Esophagus muscularis mucosa (tissue), 4 donors: Measurements from ENCODE around the gene HOXB8. TPM values are rescaled to one million over a fixed set of nuclear protein-coding genes. Genes with fewer than 3 reads are reported as not detected.

Source experiments
- DNase-seq: peaks from one replicate; pipeline ENCODE4 v3.0.0-alpha.2; 2017; ENCODE audit errors: extremely low spot score
- H3K27ac ChIP-seq, 4 donors: fragments of 200-600 bp; sonication (generic); replicated peaks in 1 of 4; 1 replicate in 3 of 4; 2 replicates in 1 of 4; pipeline ENCODE4 v1.5.1; 2016 to 2019; ENCODE audit warnings: mild to moderate bottlenecking in 1 of 4
- H3K27me3 ChIP-seq, 4 donors: fragments of 200-600 bp; sonication (generic); one replicate each; pipeline versions ENCODE4 v1.5.1 to v1.6.0; 2016 to 2019
- H3K36me3 ChIP-seq, 4 donors: fragments of 200-600 bp; sonication (generic); one replicate each; pipeline ENCODE4 v1.5.1; 2016 to 2019
- H3K4me1 ChIP-seq, 4 donors: fragments of 200-600 bp; sonication (generic); one replicate each; pipeline ENCODE4 v1.5.1; 2016 to 2019
- H3K4me3 ChIP-seq, 4 donors: fragments of 200-600 bp; sonication (generic); 1 replicate in 2 of 4; 2 replicates in 2 of 4; pipeline ENCODE4 v1.5.1; 2016 to 2019; ENCODE audit warnings: mild to moderate bottlenecking in 4 of 4, moderate library complexity in 1 of 4
- H3K9me3 ChIP-seq, 4 donors: fragments of 200-600 bp; sonication (generic); 1 replicate in 3 of 4; 2 replicates in 1 of 4; pipeline ENCODE4 v1.5.1; 2016 to 2019
- EP300 ChIP-seq: sonication (generic); formaldehyde crosslinking; IDR thresholded peaks from one replicate; pipeline ENCODE4 v1.6.1; 2017; ENCODE audit warnings: antibody characterized with exemption
- POLR2A ChIP-seq: fragments of 450-650 bp; IDR thresholded peaks from one replicate; pipeline ENCODE4 v1.6.1; 2017; ENCODE audit warnings: antibody characterized with exemption, moderate library complexity, mild to moderate bottlenecking, low read depth
- POLR2AphosphoS5 ChIP-seq, 2 donors: sonication (generic); formaldehyde crosslinking; IDR thresholded peaks; one replicate each; pipeline ENCODE4 v1.6.1; 2017; ENCODE audit warnings: antibody characterized with exemption in 2 of 2
- WGBS: methylation state at CpG from one replicate; pipeline ENCODE4 v1.1.5; 2018; 5-methylcytosine and 5-hydroxymethylcytosine counted together
- intact Hi-C: fragments of 100-400 bp; cut with DNase I; formaldehyde crosslinking; loops from one replicate; pipeline ENCODE4 v1.15.1; 2023
- total RNA-seq, 4 donors: library from RNA; depleted of rRNA; stranded (reverse); fragments of >200 nt; gene quantifications; one replicate each; pipeline versions ENCODE4 v1.1.0 to v1.2.1, GENCODE V29; 2016
- TF ChIP-seq, protein P1 (sequence below), 3 experiments: fragments of 200-600 bp in 2 of 3; fragments of 450-650 bp in 1 of 3; sonication (generic) in 2 of 3; IDR thresholded peaks; one replicate each; pipeline ENCODE4 v1.5.1; 2017 to 2019; ENCODE audit warnings: antibody characterized with exemption in 3 of 3, mild to moderate bottlenecking in 2 of 3, moderate library complexity in 1 of 3

Gene HOXB8
- total RNA-seq, 4 donors from 2014 or later, result not detected

DNA sequence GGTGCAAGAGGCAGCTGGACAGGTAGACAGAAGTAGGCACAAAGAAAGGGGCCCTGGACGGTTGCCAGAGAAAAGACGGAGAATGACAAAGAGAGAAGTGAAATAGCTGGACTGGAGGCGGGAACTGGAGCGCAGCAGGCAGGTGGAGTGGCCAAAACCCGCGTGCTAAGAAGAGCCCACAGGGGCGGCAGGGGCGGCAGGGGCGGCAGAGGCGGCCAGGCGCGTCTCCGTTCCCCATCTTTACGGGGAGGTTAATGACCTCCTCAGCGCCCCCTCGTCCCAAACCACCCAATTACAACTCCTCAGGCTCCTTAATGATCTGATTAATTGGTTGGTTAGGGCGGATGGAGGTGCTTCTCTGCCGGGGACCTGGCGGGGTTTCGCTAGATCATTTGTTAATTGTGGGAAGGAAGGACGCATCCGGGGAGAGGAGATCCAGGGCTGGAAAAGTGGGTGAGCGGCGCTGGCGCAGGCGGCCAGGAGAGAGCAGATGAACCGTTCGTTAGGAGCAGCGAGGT, 26.5 kb upstream of the HOXB8 start:
- no peaks in the 10 kb centered on the region for H3K9me3 ChIP-seq
- peaks cover 3 to 11% (median 8%) of the 10 kb centered on the region in 4 donors for H3K4me1 ChIP-seq
- 13% methylated on average over 29 of the region's 29 CpGs for WGBS
- no peak for DNase-seq
- intact Hi-C loops, result no loop called here
- no peak overlapping the region for H3K4me3 ChIP-seq
- peaks cover 4 to 100% (median 83%) of the 10 kb centered on the region in 4 donors for H3K27me3 ChIP-seq
- H3K27ac ChIP-seq, result no peak overlapping the region
- TF ChIP-seq POLR2AphosphoS5 (IDR thresholded peaks at IDR 0.05) (no peak), EP300 (no peak), POLR2A (no peak)
- TF ChIP-seq, protein P1, sequence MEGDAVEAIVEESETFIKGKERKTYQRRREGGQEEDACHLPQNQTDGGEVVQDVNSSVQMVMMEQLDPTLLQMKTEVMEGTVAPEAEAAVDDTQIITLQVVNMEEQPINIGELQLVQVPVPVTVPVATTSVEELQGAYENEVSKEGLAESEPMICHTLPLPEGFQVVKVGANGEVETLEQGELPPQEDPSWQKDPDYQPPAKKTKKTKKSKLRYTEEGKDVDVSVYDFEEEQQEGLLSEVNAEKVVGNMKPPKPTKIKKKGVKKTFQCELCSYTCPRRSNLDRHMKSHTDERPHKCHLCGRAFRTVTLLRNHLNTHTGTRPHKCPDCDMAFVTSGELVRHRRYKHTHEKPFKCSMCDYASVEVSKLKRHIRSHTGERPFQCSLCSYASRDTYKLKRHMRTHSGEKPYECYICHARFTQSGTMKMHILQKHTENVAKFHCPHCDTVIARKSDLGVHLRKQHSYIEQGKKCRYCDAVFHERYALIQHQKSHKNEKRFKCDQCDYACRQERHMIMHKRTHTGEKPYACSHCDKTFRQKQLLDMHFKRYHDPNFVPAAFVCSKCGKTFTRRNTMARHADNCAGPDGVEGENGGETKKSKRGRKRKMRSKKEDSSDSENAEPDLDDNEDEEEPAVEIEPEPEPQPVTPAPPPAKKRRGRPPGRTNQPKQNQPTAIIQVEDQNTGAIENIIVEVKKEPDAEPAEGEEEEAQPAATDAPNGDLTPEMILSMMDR (IDR thresholded peaks at IDR 0.05), result no peak
- H3K36me3 ChIP-seq, result no peaks in the 10 kb centered on the region

DNA sequence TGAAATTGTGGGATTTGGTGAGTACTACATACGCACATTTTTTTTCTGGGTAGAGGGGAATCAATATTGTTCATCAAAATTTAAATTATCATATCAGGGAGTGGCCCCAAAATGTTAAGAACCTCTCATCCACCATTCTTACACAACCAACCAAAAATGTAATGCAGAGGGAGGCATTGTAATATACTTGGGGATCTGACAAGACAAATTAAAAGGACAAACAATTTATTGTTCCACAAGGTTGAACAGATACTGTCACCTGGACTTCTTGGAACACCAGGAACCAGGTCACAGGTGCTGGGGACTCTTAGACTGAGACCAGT, 25.7 kb upstream of the HOXB8 start:
- intact Hi-C loops, result no loop called here
- Histone ChIP-seq H3K36me3 (no peaks in the 10 kb centered on the region), H3K27me3 (peaks cover 4 to 100% (median 83%) of the 10 kb centered on the region in 4 donors), H3K9me3 (no peaks in the 10 kb centered on the region), H3K4me3 (no peak overlapping the region), H3K27ac (no peak overlapping the region), H3K4me1 (peaks cover 0 to 8% (median 6%) of the 10 kb centered on the region in 4 donors)
- no peak for DNase-seq
- 55% methylated on average over 1 of the region's 1 CpG for whole genome bisulfite sequencing
- no peak for TF ChIP-seq POLR2A
- TF ChIP-seq, protein P1 (IDR thresholded peaks at IDR 0.05), result no peak
- TF ChIP-seq EP300, result no peak
- no peak for TF ChIP-seq POLR2AphosphoS5 (IDR thresholded peaks at IDR 0.05)

DNA sequence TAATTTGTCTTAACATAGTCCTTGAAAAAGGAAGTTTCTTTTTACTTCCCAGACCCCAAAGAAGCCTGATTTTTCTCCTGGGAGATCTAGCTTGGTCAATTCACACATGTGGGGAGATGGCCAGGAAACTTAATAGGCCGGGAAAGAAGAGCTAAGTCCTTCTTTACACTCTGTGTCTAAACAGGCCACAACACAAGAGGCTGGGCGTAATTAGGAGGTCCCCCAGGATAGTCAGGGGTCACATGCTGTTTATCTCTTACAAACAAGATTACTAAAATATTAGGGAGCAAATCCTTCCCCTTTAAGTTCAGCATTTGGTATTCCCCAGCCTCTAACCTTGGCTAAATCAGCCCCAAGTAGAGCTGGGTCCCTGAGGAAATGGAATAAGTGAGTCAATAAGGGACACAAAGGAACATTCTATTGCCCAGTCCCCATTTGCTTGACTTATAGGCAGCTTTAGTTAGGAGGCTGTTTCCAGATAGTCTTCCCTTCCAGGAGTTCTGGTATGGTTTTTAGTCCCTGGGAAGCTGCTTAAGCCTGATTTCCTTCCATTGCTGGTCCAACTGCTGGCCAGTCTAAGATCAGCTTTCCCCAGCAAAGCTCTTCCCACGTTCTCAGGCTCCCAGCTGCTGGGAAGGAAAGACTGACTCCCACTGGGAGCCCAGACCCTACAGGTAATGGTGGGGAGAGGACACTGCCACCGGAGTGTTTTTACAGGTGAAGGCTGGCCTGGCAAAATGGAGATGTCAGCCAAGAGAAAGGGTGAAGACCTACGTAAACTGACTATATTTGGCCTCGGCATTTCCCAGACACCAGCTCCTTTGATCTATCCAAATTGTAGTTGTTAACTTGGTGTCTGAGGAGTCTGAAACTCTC, 25.1 kb upstream of the HOXB8 start:
- TF ChIP-seq POLR2A (no peak), EP300 (no peak), POLR2AphosphoS5 (IDR thresholded peaks at IDR 0.05) (no peak)
- TF ChIP-seq, protein P1 (IDR thresholded peaks at IDR 0.05), result no peak
- 57% methylated on average over 5 of the region's 6 CpGs for WGBS
- Histone ChIP-seq H3K36me3 (no peaks in the 10 kb centered on the region), H3K4me3 (no peak overlapping the region), H3K27me3 (peaks cover 4 to 100% (median 83%) of the 10 kb centered on the region in 4 donors), H3K9me3 (no peaks in the 10 kb centered on the region), H3K4me1 (peaks cover 0 to 8% (median 6%) of the 10 kb centered on the region in 4 donors), H3K27ac (no peak overlapping the region)
- DNase-seq, result no peak
- intact Hi-C loops, result loop anchor here (10.0 kb wide), 1 partner anchor 365 kb away; no protein-coding TSS in a partner anchor

DNA sequence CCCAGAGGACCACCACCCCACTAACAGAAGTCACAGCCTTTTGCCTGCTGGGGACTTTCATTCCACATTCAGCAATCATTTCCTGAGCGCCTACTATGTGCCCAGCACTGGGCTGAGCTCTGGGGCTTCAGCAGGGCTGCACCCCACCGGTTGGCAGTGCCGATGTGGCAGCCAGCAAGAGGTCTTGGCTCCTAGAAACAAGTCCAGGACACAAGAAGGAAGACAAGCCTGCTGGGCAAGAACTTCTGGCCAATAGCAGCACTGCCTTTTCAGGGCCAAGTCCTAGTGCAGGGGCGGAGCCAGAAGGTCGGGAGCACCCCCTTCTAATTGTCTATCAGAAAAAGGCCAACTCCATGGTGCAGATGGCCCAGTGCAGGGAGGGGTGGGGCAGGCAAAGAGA, 24.0 kb upstream of the HOXB8 start:
- DNase-seq, result no peak

More for the DNA sequence above, 24.0 kb upstream of the HOXB8 start:
- peaks cover 4 to 100% (median 87%) of the 10 kb centered on the region in 4 donors for H3K27me3 ChIP-seq
- 9% methylated on average over 5 of the region's 5 CpGs for WGBS
- intact Hi-C loops, result loop anchor here (10.0 kb wide), 1 partner anchor 366 kb away; no protein-coding TSS in a partner anchor
- H3K36me3 ChIP-seq, result no peaks in the 10 kb centered on the region
- H3K27ac ChIP-seq, result no peak overlapping the region
- H3K4me3 ChIP-seq, result no peak overlapping the region
- H3K9me3 ChIP-seq, result peaks cover 0 to under 1% (median 0%) of the 10 kb centered on the region in 4 donors
- peaks cover 0 to 13% (median 6%) of the 10 kb centered on the region in 4 donors for H3K4me1 ChIP-seq
- TF ChIP-seq POLR2A (no peak), POLR2AphosphoS5 (IDR thresholded peaks at IDR 0.05) (no peak), EP300 (no peak)
- TF ChIP-seq, protein P1 (IDR thresholded peaks at IDR 0.05), result no peak
